ENCODE data around the gene GABRB2.

Gene GABRB2

GRCh38 chr5:161378701-161379100 lies 167.8 kb downstream of the GABRB2 start:
- no peak for TF ChIP-seq CTCF (IDR thresholded peaks at IDR 0.05)
- Histone ChIP-seq H3K9me3 (no peaks in the 10 kb centered on the region), H3K4me3 (no peak overlapping the region), H3K27ac (no peak overlapping the region), H3K36me3 (no peaks in the 10 kb centered on the region), H3K4me1 (no peaks in the 10 kb centered on the region), H3K27me3 (no peaks in the 10 kb centered on the region)
- intact Hi-C loops (cut with DNase I; ENCODE audit: low total_unique reads), result no loop called here
- DNase-seq, result no peak

- TF ChIP-seq CTCF (IDR thresholded peaks at IDR 0.05), result no peak
- no peaks in the 10 kb centered on the region for H3K9me3 ChIP-seq
- H3K27me3 ChIP-seq, result no peaks in the 10 kb centered on the region
- no peaks in the 10 kb centered on the region for H3K36me3 ChIP-seq
- intact Hi-C loops (cut with DNase I; ENCODE audit: low total_unique reads), result no loop called here
- no peak overlapping the region for H3K4me3 ChIP-seq
- no peak overlapping the region for H3K27ac ChIP-seq
- DNase-seq, result no peak
- no peaks in the 10 kb centered on the region for H3K4me1 ChIP-seq
Observed at GRCh38 chr5:161376034-161376433, 170.5 kb downstream of the GABRB2 start.

GRCh38 chr5:161373345-161373707 lies 173.2 kb downstream of the GABRB2 start:
- H3K27ac ChIP-seq, result no peak overlapping the region

GRCh38 chr5:161372682-161373344 lies 173.7 kb downstream of the GABRB2 start:
- Histone ChIP-seq H3K27ac (no peak overlapping the region), H3K4me3 (no peak overlapping the region), H3K4me1 (no peaks in the 10 kb centered on the region), H3K27me3 (no peaks in the 10 kb centered on the region), H3K9me3 (no peaks in the 10 kb centered on the region), H3K36me3 (no peaks in the 10 kb centered on the region)
- intact Hi-C loops (cut with DNase I; ENCODE audit: low total_unique reads), result no loop called here
- no peak for TF ChIP-seq CTCF (IDR thresholded peaks at IDR 0.05)
- no peak for DNase-seq

More at GRCh38 chr5:161373345-161373707, 173.2 kb downstream of the GABRB2 start:
- Histone ChIP-seq H3K4me3 (no peak overlapping the region), H3K9me3 (no peaks in the 10 kb centered on the region), H3K27me3 (no peaks in the 10 kb centered on the region), H3K36me3 (no peaks in the 10 kb centered on the region), H3K4me1 (no peaks in the 10 kb centered on the region)
- intact Hi-C loops (cut with DNase I; ENCODE audit: low total_unique reads), result no loop called here
- DNase-seq, result no peak
- no peak for TF ChIP-seq CTCF (IDR thresholded peaks at IDR 0.05)

GRCh38 chr5:161369022-161369421 lies 177.5 kb downstream of the GABRB2 start:
- H3K27ac ChIP-seq, result no peak overlapping the region
- intact Hi-C loops (cut with DNase I; ENCODE audit: low total_unique reads), result no loop called here
- H3K9me3 ChIP-seq, result no peaks in the 10 kb centered on the region
- no peak for DNase-seq
- TF ChIP-seq CTCF (IDR thresholded peaks at IDR 0.05), result no peak
- H3K4me3 ChIP-seq, result no peak overlapping the region
- H3K36me3 ChIP-seq, result no peaks in the 10 kb centered on the region
- no peaks in the 10 kb centered on the region for H3K4me1 ChIP-seq
- H3K27me3 ChIP-seq, result no peaks in the 10 kb centered on the region

- Histone ChIP-seq H3K27ac (no peak overlapping the region), H3K27me3 (no peaks in the 10 kb centered on the region), H3K36me3 (no peaks in the 10 kb centered on the region), H3K4me1 (no peaks in the 10 kb centered on the region), H3K4me3 (no peak overlapping the region), H3K9me3 (no peaks in the 10 kb centered on the region)
- no peak for TF ChIP-seq CTCF (IDR thresholded peaks at IDR 0.05)
- intact Hi-C loops (cut with DNase I; ENCODE audit: low total_unique reads), result no loop called here
- DNase-seq, result no peak
Observed at GRCh38 chr5:161358446-161358845, 188.1 kb downstream of the GABRB2 start.
